Mesenteric fat pad (tissue), 1 donor: Measurements from ENCODE around the gene PIM3. TPM values are rescaled to one million over a fixed set of nuclear protein-coding genes. Genes with fewer than 3 reads are reported as not detected.

Experiments used
- DNase-seq: peaks from one replicate; pipeline ENCODE4 v3.0.0-alpha.2; 2020; ENCODE audit warnings: low spot score
- total RNA-seq: library from RNA; stranded (reverse); fragmentation: NEBNext Ultra II Directional; extraction: Animal tissue kit (Norgen Biotek cat#: 25700); gene quantifications from one replicate; pipeline ENCODE4 v1.2.1, GENCODE V29; 2021
- donor health status: DM: yes; HTN: yes; CAD: no.

Gene PIM3
- total RNA-seq, 1 donor from 2014 or later = 124 TPM

DNA sequence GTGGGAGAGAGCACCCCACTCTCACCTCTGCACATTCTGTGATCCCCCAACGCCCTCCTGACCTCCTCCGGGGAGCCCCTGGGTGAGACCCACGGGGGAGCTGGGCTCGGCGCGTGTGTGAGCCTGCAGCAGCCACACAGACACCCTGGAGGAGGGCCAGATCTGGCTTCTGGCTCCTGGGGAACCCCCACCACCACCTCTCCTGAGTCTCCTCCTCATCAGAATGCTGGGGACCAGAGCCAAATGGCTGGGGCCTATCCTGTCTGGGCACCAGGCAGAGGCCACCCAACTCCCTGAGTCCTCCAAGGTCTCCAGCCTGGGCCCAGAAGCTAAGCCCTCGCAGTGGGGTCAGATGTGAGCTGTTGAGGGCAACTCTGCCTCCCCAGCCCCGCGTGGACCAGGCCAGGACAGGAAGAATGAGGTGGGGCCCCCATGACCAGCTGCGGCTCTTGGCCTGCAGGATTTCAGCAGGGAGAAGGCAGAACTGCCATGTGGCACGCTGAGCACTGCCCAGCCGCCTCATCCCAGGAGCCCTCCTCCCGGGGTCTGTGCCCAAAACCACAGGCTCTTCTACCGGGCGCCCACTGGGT lies 5.5 kb upstream of the PIM3 start:
- no peak for DNase-seq

DNA sequence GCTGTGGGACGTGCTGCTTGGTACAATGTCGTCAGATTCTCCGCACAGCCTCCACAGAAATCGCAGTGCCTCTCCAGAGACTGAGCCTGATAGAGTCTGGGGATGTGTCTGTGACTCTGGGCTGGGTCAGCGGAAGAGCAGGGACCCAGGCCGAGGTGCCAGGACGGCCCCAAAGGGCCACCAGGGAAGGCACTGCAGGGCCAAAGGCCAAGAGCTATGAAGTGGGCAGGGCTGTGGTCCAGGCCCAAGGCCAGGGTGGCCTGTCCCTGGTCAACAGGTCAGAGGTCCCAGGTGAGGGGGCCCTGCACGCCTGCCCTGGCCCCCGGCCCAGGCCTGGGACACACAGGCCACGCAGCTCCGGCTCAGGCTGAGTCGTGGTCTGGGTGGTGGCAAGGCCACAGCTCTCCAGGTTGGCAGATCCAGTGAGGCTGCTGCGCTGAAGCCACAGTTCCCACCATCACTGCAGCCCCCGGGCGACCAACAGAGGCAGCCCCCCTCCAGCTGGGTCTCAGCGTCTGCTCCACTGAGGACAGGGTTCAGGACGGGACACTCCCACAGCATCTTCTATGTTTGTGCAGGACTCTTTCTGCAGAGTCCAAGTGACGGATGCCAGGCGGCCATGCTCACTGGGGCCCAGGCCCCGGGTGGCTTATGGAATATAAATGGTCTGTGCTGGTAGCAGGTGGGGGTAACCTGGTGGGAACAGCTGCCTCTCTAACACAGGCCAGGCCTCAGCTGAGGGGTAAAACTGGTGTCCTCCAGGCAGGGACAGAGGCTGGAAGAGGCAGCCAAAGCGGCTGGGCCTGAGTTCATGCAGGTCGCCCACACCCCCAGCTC lies 4.8 kb upstream of the PIM3 start:
- DNase-seq = no peak

DNA sequence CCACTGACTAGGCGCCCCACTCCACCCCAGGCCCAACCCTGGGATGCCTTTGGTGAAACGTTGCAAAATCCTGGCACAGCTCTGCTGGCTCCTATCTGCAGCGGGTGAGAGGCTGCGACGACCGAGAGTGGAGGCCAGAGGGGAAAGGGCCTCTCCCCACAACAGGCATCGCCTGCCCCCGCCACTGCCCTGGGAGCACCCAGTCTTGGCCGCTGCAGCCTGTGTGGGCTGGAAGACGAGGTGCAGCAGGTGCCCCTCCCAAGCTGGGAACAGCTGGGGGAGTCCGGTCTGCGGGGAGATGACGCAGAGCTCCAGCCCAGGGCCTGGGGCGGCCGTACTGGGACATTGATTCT lies 4.2 kb upstream of the PIM3 start:
- DNase-seq = no peak

DNA sequence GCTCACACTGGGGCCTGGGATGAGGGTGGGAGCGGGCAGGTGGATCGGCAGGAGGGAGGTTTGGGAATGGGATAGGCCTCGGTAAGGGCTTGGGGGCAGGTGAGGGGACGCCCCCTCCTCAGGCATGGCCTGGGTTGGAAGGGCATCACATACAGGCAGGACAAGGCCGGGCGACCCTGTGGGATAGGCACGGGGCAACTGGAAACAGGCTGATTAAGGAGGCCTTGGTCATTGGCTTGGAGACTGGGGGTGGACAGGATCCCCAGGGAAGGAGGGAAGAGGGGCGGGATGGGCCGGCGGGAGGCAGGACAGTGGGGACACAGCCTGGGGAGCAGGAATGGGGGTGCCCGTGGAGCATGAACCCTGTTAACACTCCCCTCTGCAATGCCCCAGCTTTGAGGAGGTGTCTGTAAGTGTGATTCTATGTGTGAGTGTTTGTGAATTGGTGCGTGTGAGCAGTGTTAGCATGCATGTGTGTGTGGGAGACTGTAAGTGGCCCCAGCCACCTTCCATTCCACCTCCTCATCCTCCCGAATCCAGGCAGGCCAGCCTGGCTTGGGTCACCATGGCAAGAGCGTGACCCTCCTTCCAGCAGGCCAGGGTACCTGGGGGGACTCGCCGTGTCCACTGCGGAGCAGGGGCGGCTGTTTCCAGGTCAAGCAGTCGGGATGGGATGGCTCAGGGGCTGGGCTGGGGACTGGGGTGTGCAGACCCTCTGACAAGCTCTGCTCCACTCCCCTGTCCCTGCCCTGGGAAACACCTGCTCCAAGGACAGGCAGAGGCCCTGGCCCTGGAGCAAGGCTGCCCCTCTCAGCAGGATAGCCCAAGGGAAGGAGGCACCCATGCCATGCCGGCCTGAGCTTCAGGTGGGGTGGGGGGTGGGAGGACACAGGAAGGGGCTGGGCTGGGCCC lies 3.4 kb upstream of the PIM3 start:
- no peak for DNase-seq

DNA sequence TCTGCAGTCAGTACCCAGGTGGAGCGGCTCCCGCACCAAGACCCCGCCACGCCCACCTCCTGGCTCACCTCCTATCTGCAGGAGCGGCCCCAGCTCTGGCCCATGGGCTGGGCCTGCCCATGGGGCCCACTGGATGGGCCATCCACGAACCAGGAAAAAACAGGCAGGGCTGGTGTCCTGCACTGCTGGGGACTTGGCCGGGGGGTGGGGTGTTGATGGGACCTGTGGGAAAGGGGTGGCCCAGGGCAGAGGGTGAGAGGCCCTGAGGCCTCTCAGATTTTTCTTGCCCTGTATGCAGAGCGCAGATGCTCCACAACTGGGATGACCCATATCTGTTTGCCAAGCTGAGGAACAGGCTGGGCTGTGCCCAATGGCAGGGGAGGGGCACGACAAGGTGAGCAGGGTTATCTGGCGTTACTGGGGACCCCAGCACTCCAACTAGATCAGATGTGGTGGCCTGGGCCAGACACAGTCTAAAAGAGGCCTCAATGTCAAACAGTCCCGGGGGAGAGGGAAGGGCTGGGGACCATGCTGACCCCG lies 2.7 kb upstream of the PIM3 start:
- no peak for DNase-seq

DNA sequence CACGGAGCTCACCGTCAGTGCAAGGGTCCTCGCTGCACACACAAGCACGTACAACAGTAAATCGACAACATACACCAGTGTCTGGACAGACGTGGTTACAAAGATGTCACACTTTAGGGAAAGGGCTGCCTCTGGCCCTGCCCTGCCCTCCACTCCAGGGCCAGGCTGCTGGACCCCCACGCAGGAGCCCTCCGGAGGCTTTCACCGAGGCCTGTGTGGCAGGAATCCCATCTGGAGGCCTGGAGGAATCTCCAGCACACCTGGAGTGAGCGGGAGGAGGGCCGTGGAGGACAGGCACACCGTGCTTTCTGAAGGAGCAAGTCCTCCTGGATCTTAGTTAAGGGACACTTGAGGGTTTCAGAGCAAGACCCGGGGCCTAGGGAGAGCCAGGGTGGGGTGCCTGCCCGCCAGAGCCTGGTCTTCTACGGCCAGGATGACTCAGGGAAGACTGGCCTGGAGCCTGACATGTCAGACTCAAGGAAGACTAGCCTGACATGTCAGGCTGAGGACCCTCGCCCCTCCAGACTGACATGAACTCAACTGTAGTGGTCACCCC lies 2.1 kb upstream of the PIM3 start:
- no peak for DNase-seq

DNA sequence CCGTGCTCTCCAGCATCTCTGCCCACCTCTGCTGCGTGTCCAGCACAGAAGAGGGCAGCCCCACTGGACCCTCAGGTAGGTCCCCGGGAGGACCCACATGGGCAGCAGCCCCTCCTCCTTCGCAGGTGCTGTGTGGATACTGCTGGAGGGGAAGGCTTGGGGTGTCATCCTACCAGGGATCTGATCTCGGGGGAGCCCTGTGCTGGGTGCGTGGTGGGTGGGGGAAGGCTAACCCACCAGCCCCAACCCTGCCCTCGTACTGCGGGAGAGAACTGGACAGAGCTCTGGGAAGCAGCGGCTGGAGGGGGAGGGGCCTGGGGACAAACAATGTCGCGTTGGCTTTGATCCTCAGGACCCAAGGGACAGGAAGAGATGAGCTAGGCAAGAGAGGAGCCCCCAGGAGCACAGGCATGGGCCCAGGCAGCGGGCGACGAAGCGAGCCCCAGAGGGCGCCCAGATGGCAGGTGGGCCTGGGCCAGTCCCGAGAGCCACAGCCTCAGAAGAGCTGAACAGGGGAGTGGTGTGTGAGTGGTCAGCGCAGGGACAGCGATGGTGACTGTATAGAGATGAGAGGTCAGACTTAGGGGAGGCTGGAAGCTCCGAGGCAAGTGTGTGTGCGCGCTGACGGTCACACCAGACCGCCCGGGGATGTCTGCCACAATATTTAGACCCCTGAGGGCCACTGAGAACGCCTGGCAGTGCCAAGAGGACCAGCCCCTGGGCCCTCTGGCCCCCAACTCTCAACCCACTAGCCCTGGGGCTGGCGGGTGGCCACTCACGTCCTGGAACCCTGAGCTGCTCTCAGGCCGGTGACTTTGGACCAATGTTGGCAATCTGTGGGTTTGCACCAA lies 1.4 kb upstream of the PIM3 start:
- no peak for DNase-seq

DNA sequence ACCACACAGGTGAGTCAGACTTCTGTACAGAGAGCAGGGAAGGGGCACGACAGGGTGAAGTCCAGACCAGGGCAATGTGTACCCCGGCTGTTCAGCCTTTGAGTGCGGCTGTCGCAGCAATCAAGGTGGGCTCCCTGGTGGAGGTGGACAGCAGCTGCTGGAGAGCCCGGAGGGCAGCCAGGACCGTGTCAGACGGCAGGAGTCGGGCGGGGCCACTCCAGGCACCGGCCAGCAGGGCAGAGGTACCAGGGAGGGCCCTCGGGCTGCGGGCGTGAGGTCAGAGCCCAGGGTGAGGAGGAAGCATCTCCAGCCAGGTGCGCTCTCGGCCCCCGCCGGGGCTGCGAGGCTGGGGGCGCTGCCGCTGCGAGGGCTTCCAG lies 802 bp upstream of the PIM3 start:
- no peak for DNase-seq

DNA sequence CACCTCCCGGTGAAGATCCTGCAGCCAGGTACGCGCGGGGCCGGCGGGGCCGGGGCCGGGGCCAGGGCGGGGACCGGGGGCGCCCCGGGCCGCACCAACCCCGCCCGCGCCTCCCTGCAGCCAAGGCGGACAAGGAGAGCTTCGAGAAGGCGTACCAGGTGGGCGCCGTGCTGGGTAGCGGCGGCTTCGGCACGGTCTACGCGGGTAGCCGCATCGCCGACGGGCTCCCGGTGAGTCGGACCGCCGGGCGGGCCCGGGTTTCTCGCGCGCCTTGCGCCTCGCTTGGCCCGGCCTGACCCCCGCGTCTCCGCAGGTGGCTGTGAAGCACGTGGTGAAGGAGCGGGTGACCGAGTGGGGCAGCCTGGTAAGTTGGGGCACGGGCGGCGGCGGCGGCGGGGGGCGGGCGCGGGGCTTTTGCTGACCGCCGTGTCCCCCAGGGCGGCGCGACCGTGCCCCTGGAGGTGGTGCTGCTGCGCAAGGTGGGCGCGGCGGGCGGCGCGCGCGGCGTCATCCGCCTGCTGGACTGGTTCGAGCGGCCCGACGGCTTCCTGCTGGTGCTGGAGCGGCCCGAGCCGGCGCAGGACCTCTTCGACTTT lies 531 bp downstream of the PIM3 start:
- DNase-seq = peak; percentile 89

DNA sequence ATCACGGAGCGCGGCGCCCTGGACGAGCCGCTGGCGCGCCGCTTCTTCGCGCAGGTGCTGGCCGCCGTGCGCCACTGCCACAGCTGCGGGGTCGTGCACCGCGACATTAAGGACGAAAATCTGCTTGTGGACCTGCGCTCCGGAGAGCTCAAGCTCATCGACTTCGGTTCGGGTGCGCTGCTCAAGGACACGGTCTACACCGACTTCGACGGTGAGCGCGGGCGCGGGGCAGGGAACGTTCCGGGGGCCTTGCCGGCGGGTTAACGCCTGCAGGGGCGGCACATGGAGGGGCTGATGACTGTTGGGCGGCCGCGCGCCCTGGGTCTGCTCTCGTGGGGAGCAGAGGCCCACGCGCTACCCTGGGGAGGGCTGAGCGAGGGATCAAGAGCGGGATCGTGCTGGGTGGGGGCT lies 1.0 kb downstream of the PIM3 start:
- peak; percentile 90 for DNase-seq

DNA sequence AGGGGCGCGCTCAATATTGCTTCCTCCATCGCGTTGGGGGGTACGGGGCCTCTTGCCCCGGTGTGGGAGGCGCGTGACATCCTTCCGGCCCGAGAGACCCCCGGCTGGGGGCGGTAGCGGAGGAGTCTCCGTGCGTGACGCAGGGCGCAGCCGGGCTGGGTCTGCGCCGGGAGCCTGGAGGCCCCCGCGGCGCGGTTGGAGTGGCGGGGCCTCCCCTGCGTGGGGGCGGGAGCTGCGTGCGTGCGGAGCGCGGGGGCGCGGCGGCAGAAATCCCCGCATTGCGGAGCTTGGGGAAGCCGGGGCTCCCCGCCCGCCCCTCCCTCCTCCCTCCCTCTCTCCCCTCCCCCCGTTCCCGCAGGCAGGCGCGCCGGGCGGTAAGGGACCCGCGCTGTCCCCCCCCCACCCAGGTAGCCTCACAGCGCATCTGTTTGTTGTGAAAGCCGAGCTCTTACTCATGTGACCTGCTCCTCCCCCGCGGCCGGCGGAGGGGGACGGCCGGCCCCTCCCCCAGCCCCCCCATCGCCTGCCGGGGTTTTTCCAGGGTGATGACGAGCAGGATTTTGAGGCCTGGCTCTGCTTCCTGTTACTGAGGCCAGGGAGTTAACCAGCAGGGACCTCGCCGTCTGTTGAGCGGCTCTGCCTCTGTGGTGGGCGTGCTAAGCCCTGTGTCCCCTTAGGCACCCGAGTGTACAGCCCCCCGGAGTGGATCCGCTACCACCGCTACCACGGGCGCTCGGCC lies 1.6 kb downstream of the PIM3 start:
- DNase-seq = peak; percentile 94

DNA sequence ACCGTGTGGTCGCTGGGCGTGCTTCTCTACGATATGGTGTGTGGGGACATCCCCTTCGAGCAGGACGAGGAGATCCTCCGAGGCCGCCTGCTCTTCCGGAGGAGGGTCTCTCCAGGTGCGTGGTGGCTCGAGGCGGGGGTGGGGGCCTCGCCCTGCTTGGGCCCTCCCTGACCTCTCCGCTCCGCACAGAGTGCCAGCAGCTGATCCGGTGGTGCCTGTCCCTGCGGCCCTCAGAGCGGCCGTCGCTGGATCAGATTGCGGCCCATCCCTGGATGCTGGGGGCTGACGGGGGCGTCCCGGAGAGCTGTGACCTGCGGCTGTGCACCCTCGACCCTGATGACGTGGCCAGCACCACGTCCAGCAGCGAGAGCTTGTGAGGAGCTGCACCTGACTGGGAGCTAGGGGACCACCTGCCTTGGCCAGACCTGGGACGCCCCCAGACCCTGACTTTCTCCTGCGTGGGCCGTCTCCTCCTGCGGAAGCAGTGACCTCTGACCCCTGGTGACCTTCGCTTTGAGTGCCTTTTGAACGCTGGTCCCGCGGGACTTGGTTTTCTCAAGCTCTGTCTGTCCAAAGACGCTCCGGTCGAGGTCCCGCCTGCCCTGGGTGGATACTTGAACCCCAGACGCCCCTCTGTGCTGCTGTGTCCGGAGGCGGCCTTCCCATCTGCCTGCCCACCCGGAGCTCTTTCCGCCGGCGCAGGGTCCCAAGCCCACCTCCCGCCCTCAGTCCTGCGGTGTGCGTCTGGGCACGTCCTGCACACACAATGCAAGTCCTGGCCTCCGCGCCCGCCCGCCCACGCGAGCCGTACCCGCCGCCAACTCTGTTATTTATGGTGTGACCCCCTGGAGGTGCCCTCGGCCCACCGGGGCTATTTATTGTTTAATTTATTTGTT lies 2.4 kb downstream of the PIM3 start:
- peak; percentile 90 for DNase-seq

DNA sequence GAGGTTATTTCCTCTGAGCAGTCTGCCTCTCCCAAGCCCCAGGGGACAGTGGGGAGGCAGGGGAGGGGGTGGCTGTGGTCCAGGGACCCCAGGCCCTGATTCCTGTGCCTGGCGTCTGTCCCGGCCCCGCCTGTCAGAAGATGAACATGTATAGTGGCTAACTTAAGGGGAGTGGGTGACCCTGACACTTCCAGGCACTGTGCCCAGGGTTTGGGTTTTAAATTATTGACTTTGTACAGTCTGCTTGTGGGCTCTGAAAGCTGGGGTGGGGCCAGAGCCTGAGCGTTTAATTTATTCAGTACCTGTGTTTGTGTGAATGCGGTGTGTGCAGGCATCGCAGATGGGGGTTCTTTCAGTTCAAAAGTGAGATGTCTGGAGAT lies 3.1 kb downstream of the PIM3 start:
- DNase-seq = no peak

DNA sequence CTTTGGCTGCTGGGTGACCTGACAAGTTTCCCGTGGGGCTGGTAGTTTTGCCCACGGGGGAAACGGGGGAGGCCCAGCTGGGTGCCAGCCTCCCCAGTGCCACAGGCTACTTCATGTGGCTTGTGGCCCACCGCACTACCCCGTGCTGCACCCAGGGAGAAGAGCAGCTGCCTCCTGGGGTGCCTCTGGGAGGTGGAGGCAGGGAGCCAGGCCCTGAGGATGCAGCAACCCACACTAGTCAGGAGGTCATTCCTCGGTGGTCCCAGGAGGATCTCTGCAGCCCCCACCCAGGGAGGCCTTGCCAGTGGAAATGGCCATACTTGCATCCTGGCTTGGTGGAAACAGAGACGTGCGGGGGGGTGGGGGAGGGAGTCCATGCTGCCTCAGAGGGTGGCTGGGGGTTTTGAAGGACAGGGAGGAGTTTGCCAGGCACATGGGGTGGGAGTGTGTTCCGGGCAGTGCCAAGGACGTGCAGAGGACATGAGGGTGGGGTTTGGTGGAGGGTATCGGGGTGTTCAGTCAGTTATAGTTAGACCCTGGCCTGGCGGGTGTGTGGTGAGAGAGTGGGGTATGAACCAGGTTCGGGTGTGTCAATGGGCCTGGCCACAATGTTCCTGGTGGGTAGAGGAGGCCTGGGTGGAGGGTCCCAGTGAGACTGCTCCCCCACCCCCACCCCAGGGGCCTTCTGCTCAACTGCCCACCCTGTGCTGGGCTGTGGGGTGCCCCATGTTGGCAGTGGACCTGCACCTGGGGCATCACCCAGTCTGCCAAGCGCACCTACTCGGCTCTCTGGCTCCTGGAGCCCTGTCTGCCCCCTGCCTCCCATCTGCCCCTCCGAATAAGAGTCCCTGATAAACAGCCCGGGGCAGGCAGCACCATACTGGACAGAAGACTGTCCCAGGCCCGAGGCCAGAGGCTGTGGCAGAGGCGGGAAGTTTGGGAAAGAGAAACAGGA lies 3.8 kb downstream of the PIM3 start:
- peak; percentile 81 for DNase-seq

DNA sequence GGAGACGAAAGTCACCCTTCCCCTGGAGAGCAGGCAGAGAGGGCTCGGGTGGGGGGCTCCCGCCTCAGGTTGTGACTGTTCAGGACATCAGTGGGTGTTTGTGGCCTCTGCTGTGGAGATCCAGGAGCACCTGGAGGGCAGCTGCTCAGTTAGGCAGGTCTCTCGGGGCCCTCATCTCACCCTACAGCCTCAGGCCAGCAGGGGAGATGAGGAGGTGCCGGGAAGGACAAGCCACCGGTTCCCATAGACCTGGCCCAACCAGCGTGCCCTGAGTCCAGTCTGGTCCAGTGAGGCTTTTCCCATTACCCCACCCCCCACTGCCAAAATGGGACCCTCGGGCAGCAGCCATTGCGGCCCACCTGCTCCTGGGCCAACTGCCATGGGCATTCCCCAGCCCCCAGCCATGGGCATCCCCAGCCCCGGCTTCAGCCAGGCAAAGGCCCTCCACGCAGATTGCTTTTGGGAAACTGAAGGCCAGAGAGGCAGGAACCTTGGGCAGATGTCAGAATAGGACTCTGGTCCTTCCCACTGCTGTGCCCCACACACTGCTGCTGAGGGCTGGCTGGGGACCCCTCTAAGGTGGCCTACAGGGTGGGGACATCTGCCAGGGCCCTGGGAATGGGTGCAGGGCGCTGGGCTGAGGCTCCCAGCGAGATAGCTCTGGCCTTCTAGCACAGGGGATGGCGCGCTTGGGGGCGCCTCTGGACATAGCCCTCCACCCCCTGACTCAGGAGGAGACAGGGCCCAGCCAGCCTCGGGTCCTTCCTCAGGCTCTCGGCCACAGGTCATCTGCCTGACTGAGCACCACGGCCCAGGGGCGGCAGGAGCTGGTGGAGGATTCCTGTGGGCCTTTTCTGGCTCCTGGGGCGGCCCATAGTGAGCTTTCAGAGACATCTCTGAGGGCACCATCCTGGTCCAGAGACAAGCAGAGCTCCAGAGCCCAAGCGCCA lies 4.8 kb downstream of the PIM3 start:
- peak; percentile 89 for DNase-seq
